CD14-positive monocyte (primary cell): ENCODE data around the gene DGAT2. TPM values are rescaled to one million over a fixed set of nuclear protein-coding genes. Genes with fewer than 3 reads are reported as not detected.

Source experiments
- DNase-seq, 3 donors: peaks; one replicate each; pipeline ENCODE4 v3.0.0-alpha.2; 2011 to 2022
- H2AFZ ChIP-seq: 2 replicates; pipeline ENCODE4 v1.6.0; 2012; ENCODE audit warnings: mild to moderate bottlenecking, low read depth, low read length, inconsistent platforms; ENCODE audit not compliant: insufficient read depth, poor library complexity, severe bottlenecking
- H3K27ac ChIP-seq, 2 donors: 1 replicate in 1 of 2; 2 replicates in 1 of 2; pipeline ENCODE4 v1.5.1; 2012 to 2013; ENCODE audit warnings: low read length in 2 of 2, control low read depth in 1 of 2, inconsistent platforms in 1 of 2, low read depth in 1 of 2, mild to moderate bottlenecking in 1 of 2
- H3K27me3 ChIP-seq, 2 donors: one replicate each; pipeline versions ENCODE4 v1.6.0 to v1.6.1; 2011 to 2013; ENCODE audit warnings: low read length in 2 of 2; ENCODE audit not compliant: control insufficient read depth in 2 of 2, insufficient read depth in 2 of 2
- H3K36me3 ChIP-seq, 2 donors: replicated peaks in 1 of 2; 1 replicate in 1 of 2; 2 replicates in 1 of 2; pipeline versions ENCODE4 v1.5.1 to v1.6.1; 2012 to 2013; ENCODE audit warnings: low read length in 2 of 2, control low read depth in 1 of 2, inconsistent platforms in 1 of 2, mild to moderate bottlenecking in 1 of 2; ENCODE audit not compliant: insufficient read depth in 2 of 2, control insufficient read depth in 1 of 2
- H3K4me1 ChIP-seq, 2 donors: 1 replicate in 1 of 2; 2 replicates in 1 of 2; pipeline versions ENCODE4 v1.5.1 to v1.6.1; 2012 to 2013; ENCODE audit warnings: low read length in 2 of 2, control low read depth in 1 of 2, inconsistent platforms in 1 of 2, mild to moderate bottlenecking in 1 of 2, moderate library complexity in 1 of 2; ENCODE audit not compliant: insufficient read depth in 2 of 2, control insufficient read depth in 1 of 2
- H3K4me2 ChIP-seq: replicated peaks from 2 replicates; pipeline ENCODE3; 2012; ENCODE audit warnings: low read length, moderate library complexity, mild to moderate bottlenecking; ENCODE audit not compliant: poor library complexity, severe bottlenecking; ENCODE audit errors: extremely low read depth
- H3K4me3 ChIP-seq, 3 experiments: fragments of 200-600 bp in 1 of 3; sonication (generic) in 1 of 3; replicated peaks in 1 of 3; 1 replicate in 2 of 3; 2 replicates in 1 of 3; pipeline ENCODE4 v1.5.1; 2011 to 2013; ENCODE audit warnings: low read length in 3 of 3, mild to moderate bottlenecking in 3 of 3, control low read depth in 2 of 3, low read depth in 2 of 3, inconsistent platforms in 1 of 3, moderate library complexity in 1 of 3
- H3K79me2 ChIP-seq: 2 replicates; pipeline ENCODE4 v1.6.0; 2012; ENCODE audit warnings: mild to moderate bottlenecking, control low read depth, inconsistent platforms, low read length, moderate library complexity; ENCODE audit not compliant: insufficient read depth
- H3K9ac ChIP-seq: 2 replicates; pipeline ENCODE4 v1.6.0; 2017; ENCODE audit warnings: low read length, mild to moderate bottlenecking; ENCODE audit not compliant: insufficient read depth, poor library complexity, severe bottlenecking
- H3K9me3 ChIP-seq, 2 donors: replicated peaks in 1 of 2; 1 replicate in 1 of 2; 2 replicates in 1 of 2; pipeline versions ENCODE4 v1.5.1 to v1.6.1; 2012 to 2013; ENCODE audit warnings: low read length in 2 of 2, control low read depth in 1 of 2; ENCODE audit not compliant: control insufficient read depth in 1 of 2, insufficient read depth in 1 of 2
- H4K20me1 ChIP-seq: 2 replicates; pipeline ENCODE4 v1.6.0; 2012; ENCODE audit warnings: mild to moderate bottlenecking, low read length, control low read depth, moderate library complexity; ENCODE audit not compliant: insufficient read depth
- H3K27ac Mint-ChIP-seq, 7 donors: one replicate each; pipeline ENCODE4 v1.8.0; 2020; ENCODE audit warnings: mild to moderate bottlenecking in 7 of 7, mixed read lengths in 7 of 7, moderate library complexity in 6 of 7, inconsistent platforms in 2 of 7
- H3K27me3 Mint-ChIP-seq, 3 donors: one replicate each; pipeline ENCODE4 v1.8.0; 2021 to 2022; ENCODE audit warnings: low read depth in 3 of 3, mild to moderate bottlenecking in 3 of 3, mixed read lengths in 3 of 3, moderate library complexity in 3 of 3, inconsistent platforms in 1 of 3
- H3K36me3 Mint-ChIP-seq, 2 donors: one replicate each; pipeline ENCODE4 v1.8.0; 2020; ENCODE audit warnings: mixed read lengths in 2 of 2, inconsistent platforms in 1 of 2, mild to moderate bottlenecking in 1 of 2
- H3K4me1 Mint-ChIP-seq: one replicate; pipeline ENCODE4 v1.8.0; 2020; ENCODE audit warnings: mild to moderate bottlenecking, mixed read lengths
- H3K4me3 Mint-ChIP-seq, 2 donors: one replicate each; pipeline ENCODE4 v1.8.0; 2020; ENCODE audit warnings: mild to moderate bottlenecking in 2 of 2, mixed read lengths in 2 of 2, moderate library complexity in 1 of 2
- H3K9me3 Mint-ChIP-seq, 7 donors: one replicate each; pipeline ENCODE4 v1.8.0; 2020 to 2022; ENCODE audit warnings: mixed read lengths in 7 of 7, mild to moderate bottlenecking in 6 of 7, moderate library complexity in 6 of 7, inconsistent platforms in 2 of 7
- WGBS: methylation state at CpG from one replicate; pipeline ENCODE4 v1.1.5; 2013; ENCODE audit warnings: missing lambda C conversion rate; ENCODE audit not compliant: insufficient coverage; 5-methylcytosine and 5-hydroxymethylcytosine counted together
- intact Hi-C, 2 donors: fragments of 100-400 bp; cut with micrococcal nuclease; formaldehyde crosslinking; loops; one replicate each; pipeline versions ENCODE4 v1.15.0 to v1.15.1; 2023
- polyA plus RNA-seq, 3 donors: library from polyadenylated mRNA; depleted of rRNA in 1 of 3; unstranded in 2 of 3; stranded (reverse) in 1 of 3; fragments of 300-500 nt in 2 of 3; fragments of >200 nt in 1 of 3; fragmentation: Illumina TruSeq in 2 of 3; gene quantifications; 1 replicate in 2 of 3; 2 replicates in 1 of 3; pipeline ENCODE4 v1.2.3, GENCODE V29; 2012 to 2021
- small RNA-seq: library from RNA; depleted of rRNA; stranded (forward); fragments of <200 nt; gene quantifications from one replicate; pipeline ENCODE3, GENCODE V24; 2012; ENCODE audit warnings: low read depth; ENCODE audit not compliant: insufficient read length
- TF ChIP-seq, protein P1 (sequence below): fragments of 200-600 bp; IDR thresholded peaks from one replicate; pipeline ENCODE4 v1.8.0; 2022; ENCODE audit warnings: antibody characterized with exemption, mild to moderate bottlenecking

The DGAT2 gene
- polyA plus RNA-seq, 3 donors = 7.0 to 18.4 (median 14.8) TPM

DNA sequence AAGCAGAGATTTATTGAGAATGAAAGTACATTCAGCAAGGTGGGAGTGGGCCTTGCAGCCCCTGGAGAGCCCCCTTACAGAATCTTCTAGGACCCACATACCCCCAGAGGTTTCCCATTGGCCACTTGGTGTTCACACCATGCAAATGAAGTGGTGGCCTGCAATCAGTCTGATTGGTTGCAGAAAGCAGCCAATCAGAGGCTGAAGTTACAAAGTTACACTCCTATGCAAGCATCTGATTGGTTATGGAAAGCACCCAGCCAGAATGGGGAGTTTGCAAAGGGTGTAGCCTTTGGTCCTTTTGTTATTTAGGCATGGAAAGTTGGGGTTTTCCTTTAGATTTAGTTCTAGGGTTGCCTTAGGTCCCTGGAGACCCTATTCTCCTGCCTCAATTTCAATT lies 81.3 kb downstream of the DGAT2 start:
- Histone ChIP-seq H3K79me2 (peaks cover 92% of the 10 kb centered on the region), H3K36me3 (peaks cover 10 to 27% of the 10 kb centered on the region in 2 donors), H3K4me3 (no peak overlapping the region), H4K20me1 (peaks cover 85% of the 10 kb centered on the region), H3K4me1 (peaks cover 10 to 25% of the 10 kb centered on the region in 2 donors), H3K9ac (no peak overlapping the region), H3K4me2 (no peak overlapping the region), H2AFZ (no peak overlapping the region), H3K27me3 (no peaks in the 10 kb centered on the region), H3K27ac (peak overlapping the region in 1 of 2 donors; percentile 39), H3K9me3 (no peaks in the 10 kb centered on the region)
- peaks cover 0 to 1% (median 0%) of the 10 kb centered on the region in 3 donors for H3K27me3 Mint-ChIP-seq
- no peak for DNase-seq
- intact Hi-C loops = no loop called here
- TF ChIP-seq, protein P1, sequence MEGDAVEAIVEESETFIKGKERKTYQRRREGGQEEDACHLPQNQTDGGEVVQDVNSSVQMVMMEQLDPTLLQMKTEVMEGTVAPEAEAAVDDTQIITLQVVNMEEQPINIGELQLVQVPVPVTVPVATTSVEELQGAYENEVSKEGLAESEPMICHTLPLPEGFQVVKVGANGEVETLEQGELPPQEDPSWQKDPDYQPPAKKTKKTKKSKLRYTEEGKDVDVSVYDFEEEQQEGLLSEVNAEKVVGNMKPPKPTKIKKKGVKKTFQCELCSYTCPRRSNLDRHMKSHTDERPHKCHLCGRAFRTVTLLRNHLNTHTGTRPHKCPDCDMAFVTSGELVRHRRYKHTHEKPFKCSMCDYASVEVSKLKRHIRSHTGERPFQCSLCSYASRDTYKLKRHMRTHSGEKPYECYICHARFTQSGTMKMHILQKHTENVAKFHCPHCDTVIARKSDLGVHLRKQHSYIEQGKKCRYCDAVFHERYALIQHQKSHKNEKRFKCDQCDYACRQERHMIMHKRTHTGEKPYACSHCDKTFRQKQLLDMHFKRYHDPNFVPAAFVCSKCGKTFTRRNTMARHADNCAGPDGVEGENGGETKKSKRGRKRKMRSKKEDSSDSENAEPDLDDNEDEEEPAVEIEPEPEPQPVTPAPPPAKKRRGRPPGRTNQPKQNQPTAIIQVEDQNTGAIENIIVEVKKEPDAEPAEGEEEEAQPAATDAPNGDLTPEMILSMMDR = no peak
- H3K27ac Mint-ChIP-seq = peak overlapping the region in 1 of 7 donors; percentile 2
- H3K4me1 Mint-ChIP-seq = peaks cover 23% of the 10 kb centered on the region
- H3K36me3 Mint-ChIP-seq = peaks cover 20 to 25% of the 10 kb centered on the region in 2 donors
- no peak overlapping the region for H3K4me3 Mint-ChIP-seq
- no peaks in the 10 kb centered on the region for H3K9me3 Mint-ChIP-seq

DNA sequence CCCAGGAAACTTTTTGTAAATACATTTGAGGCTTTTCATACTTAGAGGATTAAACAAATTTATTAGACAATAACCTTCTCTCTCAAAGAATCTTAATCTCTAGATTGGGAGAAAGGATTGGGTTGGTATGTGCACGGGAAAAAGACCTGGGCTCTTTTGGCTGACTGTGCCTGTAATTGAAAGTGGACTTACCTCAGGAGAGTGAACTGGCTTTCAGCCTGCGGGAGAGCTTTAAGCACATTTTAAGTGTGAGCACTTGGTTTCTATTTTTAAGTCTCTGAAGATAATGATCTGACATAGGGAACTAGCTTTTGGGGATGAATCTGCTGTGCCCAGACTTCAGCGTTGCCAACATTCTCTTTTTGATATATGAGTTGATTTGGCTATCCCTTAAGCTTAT lies 82.2 kb downstream of the DGAT2 start:
- peaks cover 26 to 32% of the 10 kb centered on the region in 2 donors for H3K36me3 Mint-ChIP-seq
- TF ChIP-seq, protein P1 = no peak
- peak overlapping the region in 1 of 2 donors; percentile 40 for H3K4me3 Mint-ChIP-seq
- Histone ChIP-seq H3K27me3 (no peaks in the 10 kb centered on the region), H3K9me3 (no peaks in the 10 kb centered on the region), H3K4me1 (peaks cover 8 to 19% of the 10 kb centered on the region in 2 donors), H3K4me3 (no peak overlapping the region), H2AFZ (no peak overlapping the region), H3K9ac (no peak overlapping the region), H3K36me3 (peaks cover 10 to 34% of the 10 kb centered on the region in 2 donors), H3K27ac (peak overlapping the region in 1 of 2 donors; percentile 39), H3K79me2 (peaks cover 92% of the 10 kb centered on the region), H4K20me1 (peaks cover 83% of the 10 kb centered on the region), H3K4me2 (peak overlapping the region; percentile 19)
- peaks cover 15% of the 10 kb centered on the region for H3K4me1 Mint-ChIP-seq
- 6% methylated on average over 2 of the region's 3 CpGs for WGBS
- intact Hi-C loops = no loop called here
- peak overlapping the region in 4 of 7 donors; percentile 3 to 74 (median 60) for H3K27ac Mint-ChIP-seq
- no peaks in the 10 kb centered on the region for H3K9me3 Mint-ChIP-seq
- no peak for DNase-seq
- peaks cover 0 to 1% (median 0%) of the 10 kb centered on the region in 3 donors for H3K27me3 Mint-ChIP-seq

Small RNA genes within 50 kb of the gene (small RNA-seq; reads per million reads assigned to genes)
- gene RF00019 (not detected), gene RN7SL786P (not detected)

Other genes with a start within 250 kb of the DGAT2 start
- 10 to 100 TPM in 1 of 3 donors, 1 to 10 TPM in 2; 4.9 to 39.0 (median 7.6) TPM for gene GDPD5, start 242.8 kb upstream of the DGAT2 start, polyA plus RNA-seq
- 1 to 10 TPM; 1.6 to 4.6 (median 2.1) TPM for gene SERPINH1, start 206.5 kb upstream of the DGAT2 start, polyA plus RNA-seq
- gene MAP6, start 99.7 kb upstream of the DGAT2 start, polyA plus RNA-seq = not detected
- gene MOGAT2, start 50.9 kb upstream of the DGAT2 start, polyA plus RNA-seq = not detected
- gene UVRAG, start 46.4 kb downstream of the DGAT2 start, polyA plus RNA-seq = 10 to 100 TPM; 13.7 to 20.5 (median 20.0) TPM